ENCODE measurements around the gene SRPRB. TPM values are rescaled to one million over a fixed set of nuclear protein-coding genes. Genes with fewer than 3 reads are reported as not detected.

SRPRB gene
- 40.8 and 47.4 TPM in 2 replicates for total RNA-seq

GRCh38 chr3:133805702-133806475 lies at the start of gene SRPRB:
Gene SRPRB (plus strand): TSS chr3:133805815. CDS start chr3:133805849, 34 bp downstream.

Other genes with a start within 250 kb of the SRPRB start
- gene CDV3, start 232.1 kb upstream of the SRPRB start, total RNA-seq, result 116 and 244 TPM in 2 replicates
- gene TOPBP1, start 143.9 kb upstream of the SRPRB start, total RNA-seq, result 27.5 and 40.8 TPM in 2 replicates
- gene TF, start 59.4 kb upstream of the SRPRB start, total RNA-seq, result 0.19 TPM in 1 of 2 replicates, not detected in the other
- 0.32 and 2.1 TPM in 2 replicates for gene RAB6B, start 90.1 kb downstream of the SRPRB start, total RNA-seq
- gene SLCO2A1, start 224.1 kb downstream of the SRPRB start, total RNA-seq, result 1.3 and 3.5 TPM in 2 replicates